Measurements from ENCODE around the gene MED13.
"Not testable (repeated sequence)": the region's sequence is repeated elsewhere in the genome, so short reads cannot be mapped to it uniquely, and the experiment has no call there.

Gene MED13

GRCh38 chr17:62058611-62059010 is 6.5 kb downstream of the MED13 start:
- no peak for DNase-seq (ENCODE audit: low read depth)

- no peak for DNase-seq (ENCODE audit: low read depth)
Measured at GRCh38 chr17:62057696-62058095, 7.4 kb downstream of the MED13 start.

GRCh38 chr17:62052765-62053338 is 12.2 kb downstream of the MED13 start:
- DNase-seq (ENCODE audit: low read depth), result no peak

GRCh38 chr17:62051053-62051452 is 14.0 kb downstream of the MED13 start:
- DNase-seq (ENCODE audit: low read depth), result no peak

DNA sequence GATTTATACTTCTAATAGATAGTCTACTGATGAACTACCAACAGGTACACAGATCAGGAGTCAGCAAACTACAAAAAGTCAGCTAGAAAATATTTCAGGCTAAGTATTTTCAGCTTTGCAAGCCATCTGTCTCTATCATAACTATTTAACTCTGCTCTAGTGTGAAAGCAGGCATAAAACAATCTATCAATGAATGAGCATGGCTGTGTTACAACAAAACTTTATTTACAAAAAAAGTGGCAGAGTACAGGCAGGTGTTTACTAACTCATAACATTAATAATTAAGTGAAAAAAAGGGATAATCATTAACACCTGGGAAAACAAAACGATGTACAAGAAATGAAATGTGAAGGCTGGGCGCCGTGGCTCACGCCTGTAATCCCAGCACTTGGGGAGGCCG is 15.8 kb downstream of the MED13 start:
- no peak for DNase-seq (ENCODE audit: low read depth)

DNA sequence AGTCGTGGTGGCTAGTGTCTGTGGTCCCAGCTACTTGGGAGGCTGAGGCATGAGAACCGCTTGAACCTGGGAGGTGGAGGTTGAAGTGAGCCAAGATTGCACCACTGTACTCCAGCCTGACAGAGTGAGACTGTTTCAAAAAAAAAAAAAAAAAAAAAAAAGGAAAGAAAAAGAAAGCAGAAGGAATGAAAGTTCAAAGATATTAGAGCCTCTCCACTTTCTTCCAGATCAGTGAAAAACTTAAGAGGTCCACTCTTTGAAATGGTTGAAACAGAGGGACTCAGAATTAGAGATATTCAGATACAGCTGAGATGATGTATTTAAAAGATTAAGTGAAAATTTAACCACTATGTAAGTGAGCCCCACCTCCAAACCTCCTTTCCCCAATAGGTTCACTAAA is 16.8 kb downstream of the MED13 start:
- DNase-seq (ENCODE audit: low read depth), result no peak

DNA sequence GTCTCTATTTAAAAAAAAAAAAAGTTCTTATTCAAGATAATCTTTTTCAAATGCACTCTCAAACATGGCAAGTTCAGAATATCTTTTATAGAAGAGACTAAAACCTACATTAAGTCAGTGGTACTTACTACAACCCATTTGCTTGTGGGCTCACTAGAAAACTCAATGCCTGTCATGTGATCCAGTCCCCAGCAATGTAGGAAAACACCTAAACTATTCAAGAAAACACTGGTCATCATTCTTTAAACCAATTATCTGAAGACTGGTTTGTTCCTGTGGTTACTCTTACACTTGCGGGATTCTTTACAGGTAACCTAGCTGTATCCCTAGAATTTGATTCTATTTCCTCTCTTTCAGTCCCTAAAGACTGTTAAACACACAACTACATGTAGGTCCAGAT is 19.6 kb downstream of the MED13 start:
- no peak for DNase-seq (ENCODE audit: low read depth)

DNA sequence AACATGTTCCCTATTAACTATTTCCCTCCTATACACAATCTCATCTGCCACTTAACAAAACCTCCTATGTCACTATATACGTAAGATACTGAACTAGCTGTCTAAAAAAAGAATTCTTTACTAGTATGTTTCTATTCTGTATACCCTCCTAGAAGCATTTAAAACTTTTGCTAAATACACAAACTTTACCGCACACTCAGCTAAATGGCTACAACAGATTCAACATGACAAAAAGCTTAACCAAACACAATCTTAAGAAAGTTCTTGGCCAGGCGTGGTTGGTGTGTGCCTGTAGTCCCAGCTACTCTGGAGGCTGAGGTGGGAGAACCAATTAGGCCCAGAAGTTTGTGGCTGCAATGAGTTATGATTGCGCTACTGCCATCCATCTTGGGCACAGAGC is 20.0 kb downstream of the MED13 start:
- DNase-seq (ENCODE audit: low read depth), result no peak

- DNase-seq (ENCODE audit: low read depth), result no peak
Measured at GRCh38 chr17:62043602-62044001, 21.5 kb downstream of the MED13 start.

GRCh38 chr17:62043140-62043539 is 21.9 kb downstream of the MED13 start:
- DNase-seq (ENCODE audit: low read depth), result no peak

DNA sequence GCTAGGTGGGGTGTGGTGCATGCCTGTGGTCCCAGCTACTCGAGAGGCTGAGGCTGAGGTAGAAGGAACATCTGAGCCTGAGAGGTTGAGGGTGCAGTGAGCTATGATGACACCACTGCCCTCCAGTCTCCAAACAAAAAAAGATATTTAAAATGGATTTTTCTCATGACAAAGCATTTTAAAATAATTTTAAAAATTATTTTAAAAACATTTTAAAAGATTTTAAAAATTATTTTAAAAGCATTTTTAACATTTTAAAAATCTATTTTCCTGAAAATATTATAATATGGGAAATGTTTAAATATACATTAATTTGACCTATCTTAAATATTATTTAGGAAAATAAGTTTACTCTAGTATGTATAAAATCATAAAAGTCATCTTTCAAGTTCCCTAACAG is 26.8 kb downstream of the MED13 start:
- no peak for DNase-seq (ENCODE audit: low read depth)

- DNase-seq (ENCODE audit: low read depth), result no peak
Measured at GRCh38 chr17:62033317-62033716, 31.8 kb downstream of the MED13 start.

DNA sequence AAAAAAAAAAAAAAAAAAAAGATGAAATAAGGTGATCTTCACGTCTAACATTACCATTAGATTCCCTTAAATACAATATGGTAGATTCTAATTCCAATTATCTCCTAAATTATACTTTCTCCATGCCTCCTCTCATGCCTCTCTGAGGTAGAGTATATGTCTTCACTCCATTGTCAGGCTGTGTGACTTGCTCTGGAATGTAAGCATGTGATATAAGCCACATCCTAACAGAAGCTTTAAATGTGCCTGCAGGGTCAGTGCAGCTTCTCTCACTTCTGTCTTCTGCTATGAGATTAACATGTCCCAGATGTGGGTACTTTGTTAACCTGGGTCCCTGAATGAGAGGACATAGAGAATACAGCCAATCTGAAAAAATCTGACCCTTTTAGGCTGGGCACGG is 32.6 kb downstream of the MED13 start:
- DNase-seq (ENCODE audit: low read depth), result no peak

DNA sequence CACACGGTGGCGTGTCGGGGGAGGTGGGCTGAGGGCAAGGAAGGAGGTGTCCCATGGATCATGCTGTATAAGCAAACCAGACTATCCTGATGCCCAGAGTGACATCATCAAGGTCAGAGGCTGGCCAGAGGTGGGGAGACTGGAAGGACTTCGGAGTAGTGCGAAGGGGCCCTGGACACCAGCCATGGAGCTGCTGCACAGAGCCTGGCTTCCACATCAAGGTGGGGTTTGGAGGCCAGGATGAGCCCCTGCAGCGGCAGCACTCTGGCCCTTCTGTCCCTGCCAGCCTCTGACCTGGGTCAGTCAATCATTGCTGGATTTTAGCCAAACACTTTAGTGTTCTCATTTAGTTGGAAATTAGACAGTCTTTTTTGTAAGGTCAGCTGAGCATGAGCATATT is 34.8 kb downstream of the MED13 start:
- DNase-seq (ENCODE audit: low read depth), result no peak

- DNase-seq (ENCODE audit: low read depth), result no peak
Measured at GRCh38 chr17:62024866-62025265, 40.2 kb downstream of the MED13 start.

- no peak for DNase-seq (ENCODE audit: low read depth)
Measured at GRCh38 chr17:62017912-62018311, 47.2 kb downstream of the MED13 start.

DNA sequence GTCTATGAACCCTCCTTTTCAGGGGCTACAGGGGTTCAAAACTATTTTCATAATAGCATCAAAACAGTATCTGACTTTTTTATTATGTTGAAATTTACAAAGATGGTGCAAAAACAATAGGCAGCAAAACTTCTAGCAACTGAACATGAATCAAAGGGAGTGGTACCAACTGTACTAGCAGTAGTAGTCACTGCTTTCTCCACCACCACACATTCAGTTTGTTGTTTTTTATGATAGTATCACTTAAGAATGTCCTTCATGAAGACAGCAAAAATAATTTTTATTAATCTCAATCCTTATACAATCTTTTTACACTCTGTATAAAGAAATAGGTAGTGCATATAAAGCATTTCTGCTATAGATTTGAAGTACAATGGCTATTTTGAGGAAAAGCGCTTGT is 47.6 kb downstream of the MED13 start:
- DNase-seq (ENCODE audit: low read depth), result no peak

GRCh38 chr17:62014526-62014925 is 50.6 kb downstream of the MED13 start:
- no peak for DNase-seq (ENCODE audit: low read depth)

- no peak for DNase-seq (ENCODE audit: low read depth)
Measured at GRCh38 chr17:62009220-62009619, 55.9 kb downstream of the MED13 start.

DNA sequence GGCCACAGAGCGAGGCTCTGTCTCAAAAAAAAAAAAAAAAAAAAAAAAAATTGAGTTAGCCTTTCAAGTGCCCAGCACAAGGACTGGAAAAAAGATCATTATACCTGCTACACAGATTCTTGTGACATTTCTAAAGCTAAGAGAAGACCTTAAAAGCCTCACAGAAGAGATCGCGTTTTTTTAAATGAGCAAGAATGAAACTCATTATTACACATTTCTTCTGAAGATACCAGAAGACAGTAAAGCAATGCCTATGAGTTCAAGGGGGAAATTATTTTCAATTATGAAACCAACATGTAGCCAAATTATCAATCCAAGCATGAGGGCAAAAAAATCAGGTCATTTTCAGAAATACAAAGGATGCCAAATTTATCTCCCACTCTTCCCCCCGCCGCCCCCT is 56.8 kb downstream of the MED13 start:
- no peak for DNase-seq (ENCODE audit: low read depth)

DNA sequence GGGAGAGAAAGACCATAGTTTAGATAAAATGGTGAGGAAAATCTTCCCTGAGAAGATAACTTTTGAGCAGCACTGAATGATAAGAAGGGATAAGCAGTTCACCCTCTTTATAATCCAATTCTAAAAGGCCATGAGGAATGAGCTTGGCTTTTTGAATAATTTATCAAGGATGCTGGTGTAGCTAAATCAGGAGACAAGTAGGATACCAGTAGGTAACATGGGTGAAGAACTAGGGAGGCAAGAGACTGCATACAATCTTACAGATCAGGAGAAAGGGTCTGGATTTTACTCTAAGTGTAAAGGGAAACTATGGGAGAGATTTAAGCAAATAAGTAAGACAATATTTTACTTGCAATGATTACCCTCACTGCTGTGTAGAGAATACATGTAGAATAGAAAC is 60.7 kb downstream of the MED13 start:
- DNase-seq (ENCODE audit: low read depth), result no peak

DNA sequence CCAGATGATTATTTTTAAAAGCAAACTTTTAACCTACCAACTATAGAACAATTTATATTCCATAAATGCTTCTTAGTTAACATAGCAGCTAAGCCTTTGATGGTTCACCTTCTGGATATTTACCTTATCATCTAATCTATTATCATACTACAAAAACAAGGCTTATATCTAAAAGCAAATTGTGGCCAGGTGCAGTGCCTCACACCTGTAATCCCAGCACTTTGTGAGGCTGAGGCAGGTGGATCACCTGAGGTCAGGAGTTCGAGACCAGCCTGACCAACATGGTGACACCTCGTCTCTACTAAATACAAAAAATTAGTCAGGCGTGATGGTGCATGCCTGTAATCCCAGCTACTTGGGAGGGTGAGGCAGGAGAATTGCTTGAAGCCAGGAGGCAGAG is 61.9 kb downstream of the MED13 start:
- not testable (repeated sequence) for DNase-seq (ENCODE audit: low read depth)

DNA sequence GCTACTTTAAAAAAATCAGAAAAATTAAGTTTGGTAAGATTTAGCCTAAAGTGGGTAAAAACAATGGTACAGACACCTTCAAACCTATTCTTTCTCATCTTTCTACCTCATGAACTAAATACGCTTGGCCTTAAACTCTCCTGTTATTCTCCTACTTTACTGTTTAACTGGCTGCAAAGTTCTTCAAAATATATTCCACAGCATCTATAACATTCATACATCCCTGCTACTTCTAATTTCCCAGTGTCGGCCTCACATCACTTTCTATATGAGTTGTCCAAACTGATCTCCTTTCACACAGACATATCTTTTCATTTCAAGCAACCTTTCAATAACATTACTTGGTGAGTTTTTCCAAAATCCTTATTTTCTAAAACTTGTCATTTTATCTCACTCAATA is 64.0 kb downstream of the MED13 start:
- DNase-seq (ENCODE audit: low read depth), result no peak

GRCh38 chr17:62000186-62000585 is 64.9 kb downstream of the MED13 start:
- no peak for DNase-seq (ENCODE audit: low read depth)

DNA sequence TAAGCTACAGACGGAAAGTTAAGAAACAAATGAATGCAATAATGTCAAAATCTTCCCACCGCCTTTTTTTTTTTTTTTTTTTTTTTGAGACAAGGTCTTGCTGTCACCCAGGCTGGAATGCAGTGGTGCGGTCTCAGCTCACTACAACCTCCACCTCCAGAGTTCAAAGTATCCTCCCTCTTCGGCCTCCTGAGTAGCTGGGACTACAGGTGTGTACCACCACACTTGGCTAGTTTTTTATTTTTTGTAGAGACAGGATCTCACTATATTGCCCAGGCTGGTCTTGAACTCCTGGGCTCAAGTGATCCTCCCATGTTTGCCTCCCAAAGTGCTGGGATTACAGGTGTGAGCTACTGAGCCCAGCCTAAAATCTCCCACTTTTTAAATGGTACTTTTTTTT is 66.5 kb downstream of the MED13 start:
- DNase-seq (ENCODE audit: low read depth), result not testable (repeated sequence)
